GM12892 (cell line): ENCODE results near the gene SERBP1.

Experiments
- DNase-seq: peaks from one replicate; pipeline ENCODE4 v3.0.0; 2011; ENCODE audit not compliant: insufficient read length
- FAIRE-seq: peaks from 2 replicates; lab custom pipeline; 2011; peaks lifted over from hg19 to GRCh38; lab: Jason Lieb, UNC
- POLR2A ChIP-seq: IDR thresholded peaks from 2 replicates; pipeline ENCODE4 v1.6.1; 2011; ENCODE audit warnings: low read depth, low read length, control low read depth
- POLR2AphosphoS5 ChIP-seq: IDR thresholded peaks from 2 replicates; pipeline ENCODE4 v1.6.1; 2011; ENCODE audit warnings: low read depth, low read length, control low read depth
- TAF1 ChIP-seq: IDR thresholded peaks from 2 replicates; pipeline ENCODE4 v1.6.1; 2011; ENCODE audit warnings: low read depth, mild to moderate bottlenecking, control low read depth, low read length, borderline replicate concordance

The SERBP1 gene

DNA sequence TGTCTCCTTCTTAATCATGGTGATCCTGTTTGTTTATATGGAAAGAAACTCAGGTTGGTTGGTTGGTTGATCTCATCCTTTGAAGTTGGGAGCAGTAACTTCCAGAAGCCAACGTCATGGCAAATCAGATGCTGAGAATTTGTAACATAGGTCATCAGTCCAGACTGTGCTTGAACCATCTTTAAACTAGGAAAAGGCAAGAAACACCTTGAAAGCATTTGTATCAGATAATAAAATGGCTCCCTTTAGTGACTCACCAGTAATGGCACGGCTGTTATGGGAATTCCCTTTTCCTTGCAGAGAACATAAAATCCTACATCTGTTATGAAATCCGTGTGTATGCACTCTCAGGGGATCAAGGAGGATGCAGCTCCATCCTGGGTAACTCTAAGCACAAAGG is 58.1 kb downstream of the SERBP1 start:
- no peak for DNase-seq
- FAIRE-seq, result no peak
- TF ChIP-seq POLR2A (no peak), TAF1 (no peak), POLR2AphosphoS5 (no peak)

DNA sequence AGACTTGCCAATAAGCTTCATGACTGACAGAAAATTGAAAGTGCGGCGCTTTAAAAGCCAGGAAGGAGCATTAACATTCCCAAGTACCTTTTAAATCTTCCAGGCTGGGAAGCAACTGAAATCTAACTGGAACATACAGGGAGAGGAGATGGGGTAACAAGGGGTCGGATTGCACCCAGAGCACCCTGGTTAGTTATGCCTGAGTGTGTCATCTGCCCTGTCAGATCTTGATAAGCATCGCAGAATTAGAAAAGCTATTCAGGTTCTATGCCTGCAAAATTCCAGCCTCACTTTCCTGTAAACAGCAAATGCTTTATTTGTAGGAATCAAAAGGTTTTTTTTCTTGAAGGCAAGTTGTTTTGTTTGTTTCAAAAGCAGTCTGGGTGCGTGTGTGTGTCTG is 58.5 kb downstream of the SERBP1 start:
- TF ChIP-seq POLR2AphosphoS5 (no peak), POLR2A (no peak), TAF1 (no peak)
- no peak for FAIRE-seq
- DNase-seq, result no peak

DNA sequence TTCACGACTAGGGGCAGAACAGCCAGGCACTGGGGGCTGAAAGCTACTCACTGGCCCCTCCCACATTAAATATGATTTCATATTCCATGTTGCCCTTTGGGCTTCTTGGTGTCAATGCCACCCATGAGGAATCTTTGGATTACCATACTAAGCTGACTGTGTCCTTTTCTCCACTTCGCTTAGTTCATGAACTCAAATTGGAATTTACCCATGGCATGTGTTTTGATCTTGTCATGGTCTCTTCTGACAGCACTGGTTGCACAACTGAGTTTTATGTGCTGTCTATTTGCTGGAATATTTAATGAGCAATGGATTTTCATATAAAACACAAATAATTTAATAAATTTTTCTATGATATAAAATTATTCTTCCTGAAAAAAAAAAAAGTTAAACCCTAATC is 59.2 kb downstream of the SERBP1 start:
- FAIRE-seq, result no peak
- TF ChIP-seq TAF1, result no peak
- TF ChIP-seq POLR2AphosphoS5, result no peak
- TF ChIP-seq POLR2A, result no peak
- DNase-seq, result no peak

DNA sequence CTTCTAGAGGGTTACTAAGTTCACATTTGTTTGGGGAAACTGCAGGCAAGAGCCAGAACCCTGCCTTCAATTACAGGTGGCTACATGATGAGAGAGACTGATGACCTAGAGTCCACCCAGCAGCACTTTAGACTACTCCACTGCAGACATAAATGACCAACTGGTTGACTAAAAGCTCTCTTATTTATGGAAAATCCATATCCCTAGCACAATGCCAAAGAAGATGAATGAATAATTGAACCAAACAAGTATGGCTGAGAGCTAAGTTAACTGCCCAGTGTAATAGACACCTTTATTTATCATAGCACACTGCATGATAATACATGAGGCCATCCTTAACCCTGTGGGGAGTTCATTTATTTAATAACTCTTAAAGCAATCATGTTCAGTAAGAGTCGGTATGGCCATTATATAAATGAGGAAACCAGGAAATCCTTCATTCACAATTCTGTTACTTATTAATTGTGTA is 62.1 kb downstream of the SERBP1 start:
- no peak for TF ChIP-seq TAF1
- no peak for TF ChIP-seq POLR2A
- TF ChIP-seq POLR2AphosphoS5, result no peak
- FAIRE-seq (no peak), DNase-seq (no peak)

DNA sequence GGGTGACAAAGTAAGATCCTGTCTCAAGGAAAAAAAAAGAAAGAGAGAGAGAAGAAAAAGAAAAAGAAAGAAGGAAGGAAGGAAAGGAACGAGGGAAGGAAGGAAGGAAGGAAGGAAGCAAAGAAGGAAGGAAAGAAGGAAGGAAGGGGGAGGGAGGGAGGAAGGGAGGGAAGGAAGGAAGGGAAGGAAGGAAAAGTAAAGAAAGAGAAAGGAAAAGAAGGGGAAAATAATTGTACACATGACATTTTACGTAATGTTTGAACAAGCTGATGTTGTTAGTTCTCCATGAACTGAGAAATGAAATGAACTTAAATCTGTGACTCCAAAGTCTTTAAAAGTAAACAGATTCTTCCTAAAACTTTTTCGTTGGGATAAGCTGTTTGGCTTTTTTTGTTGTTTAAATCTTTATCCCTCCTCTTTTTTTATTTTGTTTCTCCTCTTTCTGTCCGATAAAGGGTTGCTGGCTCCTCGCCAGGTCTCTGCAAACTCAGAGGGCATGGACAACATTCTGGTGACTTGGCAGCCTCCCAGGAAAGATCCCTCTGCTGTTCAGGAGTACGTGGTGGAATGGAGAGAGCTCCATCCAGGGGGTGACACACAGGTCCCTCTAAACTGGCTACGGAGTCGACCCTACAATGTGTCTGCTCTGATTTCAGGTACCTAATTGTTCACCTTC is 62.7 kb downstream of the SERBP1 start:
- no peak for FAIRE-seq
- TF ChIP-seq TAF1 (no peak), POLR2A (no peak), POLR2AphosphoS5 (no peak)
- no peak for DNase-seq

DNA sequence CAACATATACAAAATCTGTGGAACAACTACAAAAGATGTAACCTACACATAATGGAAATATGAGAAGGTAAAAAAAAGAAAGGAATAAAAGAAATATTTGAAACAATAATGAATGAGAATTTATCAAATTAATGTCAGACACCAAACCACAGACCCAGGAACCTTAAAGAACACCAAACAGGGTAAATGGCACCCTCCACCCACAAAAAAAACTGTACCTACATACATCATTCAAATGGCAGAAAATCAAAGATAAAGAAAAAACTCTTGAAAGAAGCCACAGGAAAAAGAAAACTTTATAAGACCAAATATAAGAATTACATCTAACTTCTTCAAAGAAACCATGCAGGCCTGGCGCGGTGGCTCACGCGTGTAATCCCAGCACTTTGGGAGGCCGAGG is 68.6 kb downstream of the SERBP1 start:
- DNase-seq (no peak), FAIRE-seq (no peak)
- TF ChIP-seq TAF1, result no peak
- no peak for TF ChIP-seq POLR2AphosphoS5
- no peak for TF ChIP-seq POLR2A

DNA sequence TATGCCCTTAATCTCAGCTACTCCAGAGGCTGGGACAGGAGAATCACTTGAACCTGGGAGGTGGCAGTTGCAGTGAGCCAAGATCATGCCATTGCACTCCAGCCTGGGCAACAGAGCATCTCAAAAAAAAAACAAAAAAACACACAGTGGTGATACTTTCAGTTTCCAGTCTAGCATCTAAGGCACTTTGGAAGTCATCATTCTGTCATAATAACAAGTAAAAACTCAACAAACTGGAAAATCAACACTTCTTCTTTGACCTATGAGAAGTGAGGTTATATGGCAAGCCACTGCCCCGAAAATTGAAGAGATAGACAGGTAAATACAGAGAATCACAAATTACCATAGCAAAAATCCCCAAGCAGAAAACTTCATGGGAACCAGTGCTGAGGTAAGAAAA is 70.6 kb downstream of the SERBP1 start:
- FAIRE-seq, result no peak
- no peak for TF ChIP-seq TAF1
- TF ChIP-seq POLR2A, result no peak
- TF ChIP-seq POLR2AphosphoS5, result no peak

More for the DNA sequence above, 70.6 kb downstream of the SERBP1 start:
- DNase-seq, result no peak
